GM21825 (cell line): ENCODE results near the gene GPC5.

Experiments
- ATAC-seq: cut with Tn5 transposase; IDR thresholded peaks from one replicate; pipeline ENCODE4 v1.9.1; 2021; ENCODE audit warnings: mild to moderate bottlenecking, moderate library complexity; ENCODE audit not compliant: unreplicated experiment

The GPC5 gene

DNA sequence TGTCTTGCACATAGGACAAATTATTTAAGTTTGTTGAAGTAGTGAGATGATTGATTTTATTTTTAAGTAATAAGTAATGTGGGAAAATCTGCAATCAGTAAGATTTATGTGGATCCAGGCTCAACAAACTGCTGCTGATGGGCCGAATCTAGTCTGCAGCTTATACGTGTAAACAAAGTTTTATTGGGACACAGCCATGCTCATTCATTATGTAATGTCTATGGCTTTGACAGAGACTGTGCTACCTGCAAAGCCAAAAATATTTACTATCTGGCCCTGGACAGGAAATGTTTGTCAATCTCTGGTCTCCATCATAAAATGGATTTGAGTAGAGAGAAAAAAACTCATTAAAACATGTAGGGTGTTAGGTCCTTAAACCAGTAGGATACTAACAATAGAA lies 728.0 kb downstream of the GPC5 start:
- no peak for ATAC-seq

DNA sequence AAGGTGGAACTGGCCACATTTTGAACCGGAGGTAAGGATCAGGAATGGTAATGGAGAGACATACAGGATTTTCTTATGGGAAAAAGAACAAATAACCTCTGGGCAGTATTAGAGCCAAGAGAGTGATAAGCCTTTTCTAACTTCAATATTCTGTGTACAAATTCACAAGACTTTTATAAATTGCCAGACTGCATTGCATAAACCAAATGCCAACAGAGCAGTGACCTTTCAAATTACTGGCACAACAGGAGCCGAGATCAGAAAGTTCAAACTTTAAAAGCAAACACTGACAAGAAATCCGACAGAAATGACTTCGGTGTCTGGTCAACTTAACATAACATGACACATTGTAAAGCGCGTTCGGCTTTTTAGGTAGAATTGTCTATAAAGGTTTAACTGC lies 737.1 kb downstream of the GPC5 start:
- ATAC-seq, result no peak

DNA sequence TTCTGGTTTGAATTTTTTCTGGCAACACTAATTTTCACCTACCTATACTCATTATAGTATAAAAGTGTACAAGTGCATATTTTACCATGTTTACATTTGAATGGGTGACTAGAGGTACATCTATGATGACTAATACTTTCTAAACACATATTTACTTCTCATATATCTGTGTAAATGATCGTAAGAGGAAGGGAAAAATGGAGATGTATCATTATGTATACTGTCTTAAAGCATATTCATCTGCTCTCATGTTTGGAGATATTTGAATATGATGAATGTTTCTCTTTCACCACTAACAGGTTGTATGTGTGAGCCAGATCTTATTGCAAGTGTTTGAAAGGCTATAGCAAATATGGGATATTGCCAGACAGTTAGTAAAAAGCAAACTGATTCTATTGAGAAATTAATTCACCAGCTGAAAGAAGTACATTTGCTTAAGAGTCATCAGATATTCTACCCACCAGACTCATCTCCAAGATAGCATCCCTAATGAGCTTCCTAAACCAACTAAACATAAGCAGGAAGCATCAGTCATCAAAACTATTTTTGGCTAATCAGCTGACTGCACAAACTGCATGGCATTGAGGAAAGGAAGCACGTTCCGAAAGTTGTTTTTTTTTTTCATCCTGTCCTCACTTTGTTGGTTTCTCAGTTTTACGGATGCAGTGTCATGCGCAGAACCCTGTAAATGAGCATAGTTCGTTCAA lies 738.2 kb downstream of the GPC5 start:
- no peak for ATAC-seq

DNA sequence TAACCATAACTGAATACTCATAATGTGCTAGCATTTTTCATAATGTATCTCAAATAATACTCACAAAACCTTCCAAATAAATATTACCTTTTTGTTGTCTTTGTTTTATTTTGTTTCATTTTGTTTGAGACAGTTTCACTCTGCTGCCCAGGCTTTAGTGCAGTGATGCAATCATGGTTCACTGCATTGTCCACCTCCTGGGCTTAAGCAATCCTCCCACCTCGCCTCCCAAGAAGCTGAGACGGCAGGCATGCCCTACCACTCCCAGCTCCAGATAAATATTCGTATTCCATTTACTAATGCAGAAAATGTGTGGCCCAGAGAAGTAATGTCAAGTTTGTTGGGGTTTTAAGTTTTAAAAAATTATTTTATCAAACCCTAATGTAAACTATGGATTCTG lies 739.1 kb downstream of the GPC5 start:
- ATAC-seq, result no peak

DNA sequence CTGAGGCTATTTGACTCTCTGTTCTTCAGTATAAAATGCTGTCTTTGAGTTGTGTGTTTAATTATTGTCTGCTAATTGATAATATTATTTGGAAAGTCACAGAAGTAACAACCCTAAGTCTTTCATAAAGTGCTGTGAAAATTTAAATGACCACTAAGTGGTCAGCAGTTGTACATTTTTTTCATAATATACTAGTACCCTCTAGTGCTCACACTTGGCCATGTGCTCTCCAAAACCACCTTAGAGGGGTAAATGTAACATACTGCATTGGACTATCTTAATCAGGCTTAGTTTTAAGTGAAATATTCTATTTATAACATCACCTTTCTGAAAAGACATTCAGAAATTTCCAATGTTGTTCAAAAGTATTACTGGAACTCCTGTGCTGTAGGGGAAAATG lies 745.3 kb downstream of the GPC5 start:
- no peak for ATAC-seq

DNA sequence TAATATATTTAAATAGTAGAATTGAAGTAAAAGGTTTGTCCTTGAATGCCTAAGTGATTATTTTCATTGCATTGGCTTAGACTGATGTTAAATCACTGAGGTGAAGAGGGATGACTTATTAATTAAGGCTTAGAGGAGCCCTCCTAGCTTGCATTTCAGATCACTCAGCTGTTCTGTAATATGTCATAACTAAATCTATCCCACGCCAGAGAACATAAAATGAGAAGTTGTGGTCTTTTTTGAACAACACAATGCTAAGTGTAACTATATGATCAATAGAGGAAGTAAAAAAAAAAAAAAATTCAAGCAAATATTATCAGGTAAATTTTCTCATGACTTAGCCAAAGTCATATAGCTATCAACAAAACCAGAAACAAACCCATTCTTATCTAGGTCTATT lies 752.2 kb downstream of the GPC5 start:
- ATAC-seq, result no peak

DNA sequence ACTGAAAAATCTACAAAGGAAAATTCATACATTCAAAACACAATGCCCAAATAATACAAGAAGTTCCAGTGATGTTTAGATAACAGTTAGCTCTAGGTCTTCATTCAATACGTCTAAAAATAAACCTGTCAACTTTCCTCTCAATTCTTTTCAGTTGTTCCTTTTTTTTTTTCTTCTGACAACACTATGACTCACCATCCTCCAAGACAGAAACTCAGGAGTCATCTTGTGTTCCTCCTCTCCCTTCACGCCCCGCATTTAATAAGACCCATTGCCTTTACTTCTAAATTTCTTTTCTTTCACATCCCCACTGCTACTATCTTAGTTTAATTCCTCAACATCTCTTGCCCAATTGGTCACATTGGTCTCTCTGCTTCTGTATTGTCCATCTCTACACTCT lies 759.9 kb downstream of the GPC5 start:
- no peak for ATAC-seq

DNA sequence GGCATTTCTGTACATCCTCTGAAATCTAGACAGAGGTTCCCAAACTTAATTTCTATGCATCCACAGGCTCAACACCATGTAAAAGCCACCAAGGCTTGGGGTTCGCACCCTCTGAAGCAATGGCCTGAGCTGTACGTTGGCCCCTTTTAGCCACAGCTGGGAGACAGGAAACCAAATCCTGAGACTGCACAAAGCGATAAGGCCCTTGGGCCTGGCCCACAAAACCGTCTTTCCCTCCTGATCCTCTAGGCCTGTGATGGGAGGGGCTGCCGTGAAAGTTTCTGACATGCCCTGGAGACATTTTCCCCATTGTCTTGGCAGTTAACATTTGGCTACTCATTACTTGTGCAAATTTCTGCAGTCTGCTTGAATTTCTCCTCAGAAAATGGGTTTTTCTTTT lies 766.4 kb downstream of the GPC5 start:
- no peak for ATAC-seq

DNA sequence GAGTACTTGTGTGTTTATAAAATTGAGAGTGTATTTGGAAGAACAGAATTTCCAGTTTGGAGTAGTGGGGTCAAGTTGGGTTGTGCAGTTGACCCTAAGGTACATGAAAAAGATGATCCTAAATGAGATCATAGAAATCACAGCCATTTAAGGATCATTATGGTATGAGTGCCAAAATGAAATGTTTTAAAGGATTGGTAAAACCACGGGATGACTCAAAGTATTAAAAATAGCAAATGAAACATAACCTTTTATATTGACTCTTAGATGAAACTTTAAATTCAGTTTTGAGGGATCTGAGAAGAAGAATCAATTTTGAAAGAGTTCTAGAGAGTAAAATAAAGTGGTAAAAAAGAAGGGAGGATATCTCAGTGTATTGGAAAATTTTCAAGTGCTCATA lies 773.8 kb downstream of the GPC5 start:
- no peak for ATAC-seq

DNA sequence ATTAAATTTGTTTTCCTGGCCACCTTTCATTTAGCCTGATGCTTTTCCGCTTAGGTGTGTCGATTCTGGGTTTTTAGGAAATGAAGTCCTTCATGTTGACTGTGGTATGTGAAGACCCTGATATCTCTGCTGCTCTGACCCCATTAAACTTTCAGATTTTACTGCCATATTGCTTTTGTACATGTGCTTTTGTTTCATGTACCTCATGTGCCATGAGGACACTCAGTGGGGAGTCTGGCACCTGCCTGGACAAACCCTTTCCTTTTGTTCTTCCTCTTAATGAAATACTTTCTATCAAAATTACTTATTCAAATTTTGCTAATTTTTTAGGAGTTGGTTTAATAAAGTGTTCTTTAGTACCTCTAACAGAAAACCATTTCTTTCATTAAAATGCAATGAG lies 774.8 kb downstream of the GPC5 start:
- ATAC-seq, result no peak

DNA sequence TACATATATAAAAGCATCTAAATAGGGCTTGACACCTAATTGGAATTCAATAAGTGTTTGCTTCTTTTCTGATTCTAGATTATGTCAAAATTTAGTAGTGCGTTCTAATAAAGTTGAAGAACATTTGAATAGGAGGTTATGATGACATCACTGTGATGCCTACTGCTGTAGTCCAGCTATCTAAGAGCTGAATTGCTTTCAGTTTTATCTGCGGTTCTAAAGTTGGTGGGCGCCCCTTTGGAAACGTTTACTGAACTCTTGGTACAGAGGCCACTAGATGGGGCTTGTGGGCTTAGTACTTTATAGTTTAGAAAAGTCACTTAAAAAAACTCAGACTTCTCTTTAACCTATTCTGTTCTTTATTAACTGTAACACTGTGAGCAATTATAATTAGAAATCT lies 776.9 kb downstream of the GPC5 start:
- no peak for ATAC-seq

DNA sequence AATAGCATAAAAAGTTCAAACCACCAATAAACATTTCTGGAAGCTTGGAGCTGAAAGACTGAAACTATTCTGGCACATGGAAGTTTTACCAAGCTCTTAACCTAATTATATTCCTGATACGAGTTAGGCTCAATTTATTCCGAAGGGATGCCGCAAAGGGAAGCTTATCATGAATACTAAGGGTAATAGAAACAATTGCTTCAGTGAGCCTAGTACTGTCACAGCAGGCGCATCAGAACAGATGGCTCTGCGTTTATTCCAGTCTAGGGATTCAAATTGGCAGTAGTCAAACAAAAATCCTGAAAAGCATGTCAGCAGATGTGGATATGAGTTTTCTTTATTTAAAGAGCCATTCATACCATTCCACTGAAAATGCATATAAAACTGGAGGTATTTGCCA lies 779.5 kb downstream of the GPC5 start:
- no peak for ATAC-seq

DNA sequence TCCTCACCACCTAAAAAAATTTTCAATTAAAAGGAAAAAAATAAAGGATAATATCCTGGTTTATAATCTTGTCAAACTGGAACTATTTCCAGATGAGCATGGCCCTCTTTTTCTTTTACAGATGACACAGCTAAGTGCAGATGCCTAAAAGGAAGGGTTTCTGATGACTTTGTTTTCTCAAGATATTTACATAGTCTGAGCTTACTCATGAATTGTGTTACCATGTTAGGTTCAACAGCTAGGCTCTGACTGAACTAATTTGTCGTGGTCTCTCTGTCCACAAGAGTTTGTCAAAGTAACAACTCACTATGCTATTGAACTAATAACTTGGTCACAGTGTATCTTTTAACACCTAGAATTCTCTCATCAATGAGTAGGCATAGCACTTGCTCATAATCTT lies 780.8 kb downstream of the GPC5 start:
- ATAC-seq, result no peak

DNA sequence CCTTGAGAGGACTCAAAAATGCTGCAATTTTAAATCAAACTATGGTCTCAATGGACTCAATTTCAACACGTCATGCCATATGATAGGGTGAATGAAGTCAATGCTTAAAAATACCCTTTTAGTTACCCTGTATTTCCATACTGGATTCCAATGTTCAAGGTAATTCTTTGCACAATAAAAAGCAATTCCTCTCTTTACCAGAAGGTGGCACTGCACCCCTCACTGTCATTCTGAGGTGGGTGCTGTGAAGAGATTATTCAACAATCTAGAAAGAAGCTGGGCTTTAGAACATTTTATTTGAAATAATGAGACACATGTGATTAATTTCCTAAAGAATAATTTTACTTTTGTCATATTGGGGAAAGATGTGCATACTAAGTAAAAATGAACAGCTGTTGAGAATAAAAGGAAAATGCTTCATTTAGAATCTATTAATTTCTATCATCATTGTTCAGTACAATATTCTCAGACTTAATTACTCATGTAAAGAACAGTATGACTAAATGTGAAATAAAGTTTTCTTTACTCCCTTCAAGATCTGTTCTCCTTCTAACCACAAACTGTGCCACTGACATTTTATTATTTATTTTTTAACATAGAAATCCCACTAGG lies 789.1 kb downstream of the GPC5 start:
- ATAC-seq, result peak; percentile 80

DNA sequence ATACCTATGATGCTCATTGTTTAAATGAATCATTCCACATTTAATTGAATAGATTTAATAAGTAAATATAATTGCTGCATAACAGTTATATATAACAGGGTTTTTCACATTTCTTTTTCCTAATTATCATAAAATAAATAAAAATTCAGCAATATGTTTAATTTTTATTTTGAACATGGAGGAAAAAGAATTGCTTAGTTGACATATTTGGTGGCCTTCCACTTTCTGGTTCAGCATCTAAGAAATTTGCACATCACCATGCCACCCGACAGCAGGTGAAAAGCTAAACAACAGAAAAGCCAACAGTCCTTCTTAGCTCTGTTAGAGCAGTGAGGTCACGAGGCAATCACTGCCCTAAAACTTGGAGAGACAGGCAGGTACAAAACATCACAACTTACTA lies 790.2 kb downstream of the GPC5 start:
- no peak for ATAC-seq

DNA sequence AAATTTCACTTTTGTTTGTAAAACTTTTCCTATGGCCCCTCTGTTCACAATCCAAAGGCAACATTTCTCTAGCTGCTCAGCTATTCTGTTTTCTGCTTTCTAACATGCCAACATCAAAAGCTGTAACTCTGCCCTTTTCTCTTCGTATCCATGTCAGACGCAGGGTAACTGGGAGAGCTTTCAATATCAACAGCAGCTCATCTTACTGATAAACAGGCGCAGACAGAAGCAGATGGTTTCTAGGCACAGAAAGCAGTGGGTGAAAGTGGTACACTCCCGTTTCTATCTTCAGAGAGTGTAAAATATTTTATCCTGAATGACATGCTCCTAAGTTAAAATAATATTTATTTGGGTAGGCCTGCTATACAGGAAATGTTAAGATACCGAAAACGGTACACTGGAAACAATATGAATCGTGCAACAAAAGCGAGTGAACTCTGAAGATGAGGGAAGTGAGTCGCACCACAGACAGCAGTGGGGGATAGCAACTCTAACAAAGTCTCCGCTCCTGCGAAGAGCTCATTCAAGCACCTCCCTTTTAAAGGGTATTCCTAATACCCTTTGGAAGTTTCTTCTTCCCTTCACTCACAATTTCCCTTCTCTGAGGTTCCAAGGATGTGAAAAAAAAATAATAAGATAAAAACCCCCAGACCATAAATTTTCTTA lies 798.3 kb downstream of the GPC5 start:
- ATAC-seq, result no peak

DNA sequence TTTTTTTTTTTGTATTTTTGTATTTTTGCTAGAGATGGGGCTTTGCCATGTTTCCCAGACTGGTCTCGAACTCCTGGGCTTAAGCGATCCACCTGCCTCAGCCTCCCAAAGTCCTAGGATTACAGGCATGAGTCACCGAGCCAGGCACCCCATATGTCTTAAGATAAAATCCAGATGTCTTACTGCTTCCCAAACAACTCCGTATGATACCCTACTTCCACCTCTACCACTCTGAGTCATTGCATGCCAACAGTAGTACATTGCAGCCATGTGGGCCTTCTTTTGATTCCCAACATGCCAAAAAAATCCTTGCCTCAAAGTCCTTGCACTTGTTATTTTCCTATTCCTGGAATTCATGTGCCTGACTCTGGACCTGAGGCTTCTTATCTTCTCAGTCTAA lies 799.2 kb downstream of the GPC5 start:
- ATAC-seq, result no peak

DNA sequence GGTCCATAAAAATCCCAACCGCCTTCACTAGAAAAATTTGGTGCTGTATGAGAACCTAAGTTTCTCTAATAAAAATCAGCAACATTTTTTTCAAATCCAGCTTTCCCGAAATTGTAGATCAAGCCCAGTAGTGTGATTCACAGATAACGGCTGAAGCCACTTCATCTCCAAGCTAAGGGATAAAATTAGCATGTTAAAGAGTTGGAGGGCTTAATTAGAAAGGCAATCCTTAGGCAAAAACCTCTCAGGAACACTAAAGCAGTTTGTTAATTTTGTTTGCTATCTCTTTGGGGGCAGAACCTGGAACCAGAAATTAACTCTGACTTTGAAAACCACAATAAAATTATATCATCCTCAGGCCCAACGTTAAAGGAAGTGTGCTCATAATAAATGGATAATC lies 820.2 kb downstream of the GPC5 start:
- ATAC-seq, result no peak

DNA sequence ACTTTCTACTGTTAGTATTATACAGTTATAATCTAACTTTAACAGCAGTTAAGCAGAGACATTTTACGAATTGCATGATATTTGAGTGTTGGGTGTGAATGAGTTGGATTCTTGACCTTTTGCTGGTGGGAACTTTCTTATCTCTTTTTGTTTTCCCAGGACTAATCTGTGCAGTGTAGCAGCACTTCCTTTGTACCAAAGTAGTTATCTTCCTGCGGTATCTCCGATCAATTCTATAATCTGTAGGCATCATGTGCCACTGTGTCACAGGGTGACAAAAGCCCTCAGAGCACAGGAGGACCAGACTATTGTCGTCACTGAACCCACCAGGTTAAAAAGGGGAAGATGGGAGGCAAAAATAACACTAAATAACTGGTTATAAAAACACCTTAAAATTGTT lies 823.5 kb downstream of the GPC5 start:
- ATAC-seq, result no peak

DNA sequence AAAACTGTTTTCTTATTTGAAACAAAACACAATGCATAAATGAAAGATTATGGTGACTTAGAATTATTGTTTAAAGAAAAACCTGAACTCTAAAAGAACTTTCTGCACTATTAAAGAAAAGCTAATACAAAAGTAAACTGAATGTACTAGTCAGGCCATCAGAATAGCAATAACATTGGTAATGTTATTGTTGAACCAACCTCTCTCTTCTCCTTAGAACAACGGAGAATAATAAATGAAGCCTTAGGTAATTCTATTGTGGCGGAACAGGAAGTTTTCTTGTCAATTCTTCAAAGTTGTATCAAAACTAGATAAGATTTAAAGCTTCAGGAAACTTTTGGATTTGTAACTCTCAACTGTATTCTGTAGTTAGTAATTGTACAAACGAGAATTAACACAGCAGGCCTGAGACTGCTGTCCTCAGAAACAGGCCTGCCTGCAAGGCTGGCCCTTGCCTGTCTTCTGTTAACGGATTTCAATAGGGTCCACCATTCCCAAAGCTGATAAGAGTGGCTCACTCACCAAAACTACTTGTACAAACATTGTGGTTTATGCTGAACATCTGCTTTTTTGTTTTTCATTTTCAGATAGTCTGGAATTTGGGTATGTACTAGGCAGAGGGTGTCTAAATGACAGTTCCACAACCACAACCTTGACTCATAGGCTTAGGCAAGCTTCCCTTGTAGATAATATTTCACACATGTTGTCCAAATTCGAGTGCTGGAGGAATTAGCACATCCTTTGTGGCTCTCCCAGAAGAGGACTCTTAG lies 825.8 kb downstream of the GPC5 start:
- ATAC-seq, result no peak

DNA sequence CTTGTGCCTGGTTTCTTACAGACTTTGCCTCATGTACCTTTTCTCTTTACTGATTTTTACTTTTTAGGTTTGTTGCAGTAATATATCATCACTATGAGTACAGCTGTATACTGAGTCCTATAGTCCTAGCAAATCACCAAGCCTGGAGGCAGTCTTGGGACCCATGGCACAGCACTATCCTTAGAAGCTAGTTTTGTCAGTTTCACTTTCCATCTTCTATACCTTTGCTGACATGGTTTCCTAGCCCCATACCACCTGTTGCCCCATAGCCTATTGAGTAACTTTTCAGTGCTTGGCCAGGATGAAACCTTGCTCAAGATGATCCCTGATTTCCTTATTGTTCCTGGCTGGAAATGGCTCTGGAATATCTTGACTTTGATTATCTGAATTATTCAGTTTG lies 826.4 kb downstream of the GPC5 start:
- no peak for ATAC-seq

DNA sequence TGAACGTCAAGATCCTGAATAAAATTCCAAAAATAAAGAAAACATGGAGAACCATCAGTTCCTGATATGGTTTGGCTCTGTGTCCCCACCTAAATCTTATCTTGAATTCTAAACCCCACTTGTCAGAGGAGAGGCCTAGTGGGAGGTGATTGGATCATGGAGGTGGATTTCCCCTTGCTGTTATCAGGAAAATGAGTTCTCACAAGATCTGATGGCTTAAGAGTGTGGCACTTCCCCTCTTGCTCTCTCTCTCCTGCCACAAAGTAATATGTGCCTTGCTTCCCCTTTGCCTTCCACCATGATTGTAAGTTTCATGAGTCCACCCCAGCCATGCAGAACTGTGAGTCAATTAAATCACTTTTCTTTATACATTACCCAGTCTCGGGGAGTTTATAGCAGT lies 827.4 kb downstream of the GPC5 start:
- no peak for ATAC-seq
